GM23338 (cell line): ENCODE results near the gene MTRR. TPM values are rescaled to one million over a fixed set of nuclear protein-coding genes. Genes with fewer than 3 reads are reported as not detected.
A peak's percentile ranks its signal among the peaks of the same experiment; 100 is the strongest.

Source experiments
- ATAC-seq: fragments of 200-7000 bp; cut with Tn5 transposase; 3 replicates; pipeline ENCODE4 v1.9.1; 2020
- DNase-seq: peaks from one replicate; pipeline ENCODE4 v3.0.0-alpha.2; 2015; ENCODE audit warnings: low spot score
- H2AFZ ChIP-seq: fragments of 200-600 bp; sonication (generic); 2 replicates; pipeline ENCODE4 v1.8.0; 2016; ENCODE audit warnings: antibody characterized with exemption, mild to moderate bottlenecking, moderate library complexity
- H3F3A ChIP-seq: fragments of 200-600 bp; sonication (generic); replicated peaks from 2 replicates; pipeline ENCODE4 v1.8.0; 2017; ENCODE audit warnings: antibody characterized with exemption, mixed run types, low read depth
- H3K27ac ChIP-seq: fragments of 200-600 bp; sonication (generic); 2 replicates; pipeline ENCODE4 v1.6.1; 2016; ENCODE audit warnings: low read depth
- H3K27me3 ChIP-seq: fragments of 200-600 bp; sonication (generic); 2 replicates; pipeline ENCODE4 v1.8.0; 2016; ENCODE audit warnings: mild to moderate bottlenecking, mixed run types, moderate library complexity; ENCODE audit not compliant: insufficient read depth
- H3K36me3 ChIP-seq: fragments of 200-600 bp; sonication (generic); 2 replicates; pipeline ENCODE4 v1.8.0; 2016; ENCODE audit warnings: mild to moderate bottlenecking; ENCODE audit not compliant: insufficient read depth
- H3K4me1 ChIP-seq: fragments of 200-600 bp; sonication (generic); 2 replicates; pipeline ENCODE4 v1.8.0; 2016; ENCODE audit warnings: mild to moderate bottlenecking, moderate library complexity; ENCODE audit not compliant: insufficient read depth
- H3K4me2 ChIP-seq: fragments of 200-600 bp; sonication (generic); 2 replicates; pipeline ENCODE4 v1.7.1; 2017; ENCODE audit warnings: mixed run types
- H3K4me3 ChIP-seq: fragments of 200-600 bp; sonication (generic); 2 replicates; pipeline ENCODE4 v1.6.1; 2016; ENCODE audit warnings: mixed run types
- H3K79me2 ChIP-seq: fragments of 200-600 bp; sonication (generic); replicated peaks from 2 replicates; pipeline ENCODE4 v1.8.0; 2017; ENCODE audit warnings: mild to moderate bottlenecking; ENCODE audit not compliant: insufficient read depth
- H3K9me2 ChIP-seq: fragments of 200-600 bp; sonication (generic); 2 replicates; pipeline ENCODE4 v1.8.0; 2017; ENCODE audit not compliant: insufficient read depth
- H4K20me1 ChIP-seq: fragments of 200-600 bp; sonication (generic); replicated peaks from 2 replicates; pipeline ENCODE4 v1.8.0; 2017; ENCODE audit warnings: mild to moderate bottlenecking; ENCODE audit not compliant: insufficient read depth
- H3K27ac Mint-ChIP-seq: 2 replicates; pipeline ENCODE4 v1.8.0; 2020; ENCODE audit warnings: inconsistent platforms, mild to moderate bottlenecking, moderate library complexity, mixed read lengths
- H3K27me3 Mint-ChIP-seq: 3 replicates; pipeline ENCODE4 v1.8.0; 2022; ENCODE audit warnings: low read depth, mild to moderate bottlenecking, moderate library complexity, mixed read lengths, inconsistent platforms; ENCODE audit not compliant: insufficient read depth, poor library complexity
- H3K36me3 Mint-ChIP-seq: 3 replicates; pipeline ENCODE4 v1.8.0; 2021; ENCODE audit warnings: low read depth, mild to moderate bottlenecking, inconsistent platforms, moderate library complexity, mixed read lengths
- H3K4me1 Mint-ChIP-seq: 3 replicates; pipeline ENCODE4 v1.8.0; 2020; ENCODE audit warnings: mild to moderate bottlenecking, inconsistent platforms, mixed read lengths
- H3K4me3 Mint-ChIP-seq: 3 replicates; pipeline ENCODE4 v1.8.0; 2021; ENCODE audit warnings: moderate library complexity, mild to moderate bottlenecking, inconsistent platforms, mixed read lengths
- H3K9me3 Mint-ChIP-seq: 3 replicates; pipeline ENCODE4 v1.8.0; 2020; ENCODE audit warnings: moderate library complexity, mild to moderate bottlenecking, inconsistent platforms, mixed read lengths
- CREB1 ChIP-seq: fragments of 250-450 bp; sonication (Bioruptor Pico); IDR thresholded peaks from 2 replicates; pipeline ENCODE4 v1.5.0; 2020; ENCODE audit warnings: low read depth, mild to moderate bottlenecking, moderate library complexity
- EZH2phosphoT487 ChIP-seq: fragments of 200-600 bp; sonication (generic); IDR thresholded peaks from one replicate; pipeline ENCODE4 v1.8.1; 2018; ENCODE audit warnings: antibody characterized with exemption; ENCODE audit not compliant: unreplicated experiment
- JUNB ChIP-seq: IDR thresholded peaks from one replicate; pipeline ENCODE4 v1.6.1; 2016; ENCODE audit warnings: antibody characterized with exemption; ENCODE audit not compliant: unreplicated experiment
- POLR2AphosphoS5 ChIP-seq: IDR thresholded peaks from 2 replicates; pipeline ENCODE4 v1.6.1; 2016; ENCODE audit warnings: antibody characterized with exemption, low read depth
- ZNF114 ChIP-seq: fragments of 250-450 bp; sonication (Bioruptor Pico); IDR thresholded peaks from 2 replicates; pipeline ENCODE4 v1.5.0; 2020; ENCODE audit warnings: mild to moderate bottlenecking, moderate library complexity
- ZNF331 ChIP-seq: fragments of 250-450 bp; sonication (Bioruptor Pico); IDR thresholded peaks from 2 replicates; pipeline ENCODE4 v1.5.0; 2020; ENCODE audit warnings: low read depth, mild to moderate bottlenecking, moderate library complexity
- polyA plus RNA-seq: library from polyadenylated mRNA; unstranded; fragments of >200 nt; fragmentation: Nextera tagmentation; extraction: Ambion mirVana; gene quantifications from 2 replicates; pipeline ENCODE4 v1.2.1, GENCODE V29; 2016
- total RNA-seq: library from RNA; depleted of rRNA; stranded (reverse); fragments of >200 nt; shearing (Covaris generic); gene quantifications from 2 replicates; pipeline ENCODE4 v1.2.3, GENCODE V29; 2014
- TF ChIP-seq, protein P1 (sequence below), 2 experiments: fragments of 200-600 bp in 1 of 2; sonication (generic) in 1 of 2; conservative IDR thresholded peaks; 2 replicates each; pipeline versions ENCODE4 v1.5.1 to v1.6.1; 2016 to 2017; ENCODE audit warnings: antibody characterized with exemption in 2 of 2, low read depth in 2 of 2, mild to moderate bottlenecking in 2 of 2, moderate library complexity in 1 of 2
- TF ChIP-seq, protein P2 (sequence below): IDR thresholded peaks from one replicate; pipeline ENCODE4 v1.6.1; 2018; ENCODE audit warnings: antibody characterized with exemption; ENCODE audit not compliant: unreplicated experiment

Gene MTRR
- total and polyA plus RNA-seq, 2 experiments from 2014 or later, result 16.5 to 55.9 TPM

DNA sequence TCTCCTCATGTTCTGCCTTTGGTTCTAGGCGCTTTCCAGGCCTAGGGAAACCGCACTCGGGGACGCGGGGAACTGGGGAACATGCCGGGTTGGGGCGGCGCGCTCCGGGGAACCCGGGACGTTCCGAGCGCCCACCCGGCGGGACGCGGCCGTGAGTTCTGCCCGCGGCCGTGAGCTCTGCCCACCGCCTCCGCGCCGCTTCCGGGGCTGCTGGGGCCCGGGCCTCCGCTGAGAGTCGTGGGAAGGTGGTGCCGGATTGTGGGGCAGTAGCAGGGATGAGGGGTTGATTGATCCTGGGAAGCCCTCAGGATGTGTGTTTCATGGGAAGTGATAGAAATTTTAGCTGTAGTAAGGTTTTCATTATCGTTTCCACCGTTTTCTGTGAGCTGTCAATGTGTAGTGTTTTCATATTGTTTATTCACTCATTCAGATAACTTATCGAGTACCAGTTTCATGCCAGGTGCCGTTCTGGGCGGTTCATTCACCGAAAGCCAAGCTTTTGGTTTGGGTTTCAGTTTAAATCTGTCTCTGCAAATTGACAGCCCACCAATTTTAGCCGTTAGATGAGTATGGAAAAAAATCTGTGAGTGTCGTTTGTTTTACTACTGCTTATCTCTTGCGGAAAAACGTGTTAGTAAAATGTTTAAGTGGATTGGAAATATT, 657 bp downstream of the MTRR start:
- ATAC-seq (peak; percentile 49), DNase-seq (peak; percentile 19)
- peaks cover 37% of the 10 kb centered on the region for H4K20me1 ChIP-seq
- peak overlapping the region; percentile 91 for H3K4me2 ChIP-seq
- H3K27me3 Mint-ChIP-seq, result peaks cover 4% of the 10 kb centered on the region
- H3K4me1 ChIP-seq, result peaks cover 22% of the 10 kb centered on the region; the same call in 1 of the 2 replicates
- H3K4me1 Mint-ChIP-seq, result peaks cover 15% of the 10 kb centered on the region
- H3K36me3 ChIP-seq, result 0 out of 2 replicates have a peak, but pooled peaks cover 7% of the 10 kb centered on the region
- no peaks in the 10 kb centered on the region for H3F3A ChIP-seq
- H3K79me2 ChIP-seq, result peaks cover 69% of the 10 kb centered on the region
- no peaks in the 10 kb centered on the region for H3K9me2 ChIP-seq
- peaks cover 18% of the 10 kb centered on the region for H3K36me3 Mint-ChIP-seq
- no peak overlapping the region for H3K27ac ChIP-seq
- H3K4me3 Mint-ChIP-seq, result peak overlapping the region; percentile 97
- H2AFZ ChIP-seq, result peak overlapping the region; percentile 97
- peaks cover 4% of the 10 kb centered on the region; the same call in 1 of the 3 replicates for H3K9me3 Mint-ChIP-seq
- H3K27me3 ChIP-seq, result no peaks in the 10 kb centered on the region
- peak overlapping the region; percentile 90 for H3K4me3 ChIP-seq
- no peak overlapping the region for H3K27ac Mint-ChIP-seq
- TF ChIP-seq CREB1 (CRISPR knock-in tag), result no peak
- TF ChIP-seq, protein P1, sequence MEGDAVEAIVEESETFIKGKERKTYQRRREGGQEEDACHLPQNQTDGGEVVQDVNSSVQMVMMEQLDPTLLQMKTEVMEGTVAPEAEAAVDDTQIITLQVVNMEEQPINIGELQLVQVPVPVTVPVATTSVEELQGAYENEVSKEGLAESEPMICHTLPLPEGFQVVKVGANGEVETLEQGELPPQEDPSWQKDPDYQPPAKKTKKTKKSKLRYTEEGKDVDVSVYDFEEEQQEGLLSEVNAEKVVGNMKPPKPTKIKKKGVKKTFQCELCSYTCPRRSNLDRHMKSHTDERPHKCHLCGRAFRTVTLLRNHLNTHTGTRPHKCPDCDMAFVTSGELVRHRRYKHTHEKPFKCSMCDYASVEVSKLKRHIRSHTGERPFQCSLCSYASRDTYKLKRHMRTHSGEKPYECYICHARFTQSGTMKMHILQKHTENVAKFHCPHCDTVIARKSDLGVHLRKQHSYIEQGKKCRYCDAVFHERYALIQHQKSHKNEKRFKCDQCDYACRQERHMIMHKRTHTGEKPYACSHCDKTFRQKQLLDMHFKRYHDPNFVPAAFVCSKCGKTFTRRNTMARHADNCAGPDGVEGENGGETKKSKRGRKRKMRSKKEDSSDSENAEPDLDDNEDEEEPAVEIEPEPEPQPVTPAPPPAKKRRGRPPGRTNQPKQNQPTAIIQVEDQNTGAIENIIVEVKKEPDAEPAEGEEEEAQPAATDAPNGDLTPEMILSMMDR (conservative IDR thresholded peaks at IDR 0.05; ENCODE audit: low read depth in 2 of 2), result no peak
- no peak for TF ChIP-seq ZNF331 (CRISPR knock-in tag)
- no peak for TF ChIP-seq EZH2phosphoT487
- TF ChIP-seq, protein P2, sequence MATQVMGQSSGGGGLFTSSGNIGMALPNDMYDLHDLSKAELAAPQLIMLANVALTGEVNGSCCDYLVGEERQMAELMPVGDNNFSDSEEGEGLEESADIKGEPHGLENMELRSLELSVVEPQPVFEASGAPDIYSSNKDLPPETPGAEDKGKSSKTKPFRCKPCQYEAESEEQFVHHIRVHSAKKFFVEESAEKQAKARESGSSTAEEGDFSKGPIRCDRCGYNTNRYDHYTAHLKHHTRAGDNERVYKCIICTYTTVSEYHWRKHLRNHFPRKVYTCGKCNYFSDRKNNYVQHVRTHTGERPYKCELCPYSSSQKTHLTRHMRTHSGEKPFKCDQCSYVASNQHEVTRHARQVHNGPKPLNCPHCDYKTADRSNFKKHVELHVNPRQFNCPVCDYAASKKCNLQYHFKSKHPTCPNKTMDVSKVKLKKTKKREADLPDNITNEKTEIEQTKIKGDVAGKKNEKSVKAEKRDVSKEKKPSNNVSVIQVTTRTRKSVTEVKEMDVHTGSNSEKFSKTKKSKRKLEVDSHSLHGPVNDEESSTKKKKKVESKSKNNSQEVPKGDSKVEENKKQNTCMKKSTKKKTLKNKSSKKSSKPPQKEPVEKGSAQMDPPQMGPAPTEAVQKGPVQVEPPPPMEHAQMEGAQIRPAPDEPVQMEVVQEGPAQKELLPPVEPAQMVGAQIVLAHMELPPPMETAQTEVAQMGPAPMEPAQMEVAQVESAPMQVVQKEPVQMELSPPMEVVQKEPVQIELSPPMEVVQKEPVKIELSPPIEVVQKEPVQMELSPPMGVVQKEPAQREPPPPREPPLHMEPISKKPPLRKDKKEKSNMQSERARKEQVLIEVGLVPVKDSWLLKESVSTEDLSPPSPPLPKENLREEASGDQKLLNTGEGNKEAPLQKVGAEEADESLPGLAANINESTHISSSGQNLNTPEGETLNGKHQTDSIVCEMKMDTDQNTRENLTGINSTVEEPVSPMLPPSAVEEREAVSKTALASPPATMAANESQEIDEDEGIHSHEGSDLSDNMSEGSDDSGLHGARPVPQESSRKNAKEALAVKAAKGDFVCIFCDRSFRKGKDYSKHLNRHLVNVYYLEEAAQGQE, result no peak
- TF ChIP-seq JUNB, result no peak
- no peak for TF ChIP-seq POLR2AphosphoS5

DNA sequence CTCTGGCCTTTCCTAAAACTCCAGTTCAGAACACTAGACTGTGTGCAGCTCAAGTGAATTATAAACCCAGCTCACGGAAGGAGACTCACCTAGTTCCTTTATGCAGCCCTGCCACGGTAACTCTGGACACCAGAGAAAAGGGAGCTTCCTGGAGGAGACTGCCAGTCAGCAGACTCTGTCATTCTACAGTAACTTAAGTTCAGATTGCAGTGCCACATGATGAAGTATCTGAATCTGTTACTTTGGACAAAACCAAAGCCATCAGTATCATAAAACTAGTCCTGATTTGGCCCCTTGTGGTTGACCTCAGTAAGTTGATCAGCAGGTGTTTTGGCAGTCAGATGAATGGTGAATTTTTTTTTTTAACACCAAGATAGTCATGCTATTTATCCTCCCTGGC, 2.7 kb downstream of the MTRR start:
- peaks cover 30% of the 10 kb centered on the region for H3K36me3 Mint-ChIP-seq
- H3K27ac Mint-ChIP-seq, result no peak overlapping the region
- Histone ChIP-seq H3K9me2 (no peaks in the 10 kb centered on the region), H3K27me3 (no peaks in the 10 kb centered on the region), H3F3A (no peaks in the 10 kb centered on the region), H3K79me2 (peaks cover 86% of the 10 kb centered on the region), H4K20me1 (peaks cover 47% of the 10 kb centered on the region), H3K4me3 (no peak overlapping the region), H3K4me1 (peaks cover 22% of the 10 kb centered on the region; the same call in 1 of the 2 replicates), H2AFZ (no peak overlapping the region), H3K36me3 (peaks cover 23% of the 10 kb centered on the region; the same call in 1 of the 2 replicates), H3K4me2 (no peak overlapping the region), H3K27ac (no peak overlapping the region)
- peaks cover 4% of the 10 kb centered on the region; the same call in 1 of the 3 replicates for H3K9me3 Mint-ChIP-seq
- H3K27me3 Mint-ChIP-seq, result peaks cover 4% of the 10 kb centered on the region
- H3K4me1 Mint-ChIP-seq, result peaks cover 15% of the 10 kb centered on the region
- no peak overlapping the region for H3K4me3 Mint-ChIP-seq
- ATAC-seq (no peak), DNase-seq (no peak)
- TF ChIP-seq ZNF114 (no peak), POLR2AphosphoS5 (no peak), EZH2phosphoT487 (no peak), CREB1 (CRISPR knock-in tag) (no peak), JUNB (no peak)
- TF ChIP-seq, protein P2, result no peak
